DMS114 treated with DMSO at 0.1 percent for 48 hours (cell line): ENCODE measurements around the gene PIM1.
A peak's percentile ranks its signal among the peaks of the same experiment; 100 is the strongest.

Source experiments
- DNase-seq: peaks from one replicate; lab custom pipeline; 2025; ENCODE audit not compliant: unreplicated experiment; lab: John Stamatoyannopoulos, UW

Gene PIM1

DNA sequence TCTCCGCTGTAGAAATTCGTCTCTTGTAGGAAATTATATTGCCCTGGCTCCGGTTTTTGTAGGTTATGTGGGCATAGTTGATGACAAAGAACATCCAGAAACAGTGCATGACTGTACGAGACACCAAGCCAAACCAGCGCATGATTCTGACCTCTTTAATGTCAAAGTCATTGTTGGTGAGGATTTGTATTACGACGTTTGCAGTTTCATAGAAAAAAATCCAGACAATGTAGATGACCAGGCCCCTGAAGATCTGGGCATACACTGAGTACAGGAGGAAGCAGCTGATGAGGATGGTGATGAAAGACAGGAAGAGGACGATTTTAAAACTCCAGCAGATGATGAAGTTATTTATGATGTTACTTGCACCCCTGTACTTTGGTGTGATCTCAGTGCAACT lies 48.6 kb downstream of the PIM1 start:
- DNase-seq, result no peak

DNA sequence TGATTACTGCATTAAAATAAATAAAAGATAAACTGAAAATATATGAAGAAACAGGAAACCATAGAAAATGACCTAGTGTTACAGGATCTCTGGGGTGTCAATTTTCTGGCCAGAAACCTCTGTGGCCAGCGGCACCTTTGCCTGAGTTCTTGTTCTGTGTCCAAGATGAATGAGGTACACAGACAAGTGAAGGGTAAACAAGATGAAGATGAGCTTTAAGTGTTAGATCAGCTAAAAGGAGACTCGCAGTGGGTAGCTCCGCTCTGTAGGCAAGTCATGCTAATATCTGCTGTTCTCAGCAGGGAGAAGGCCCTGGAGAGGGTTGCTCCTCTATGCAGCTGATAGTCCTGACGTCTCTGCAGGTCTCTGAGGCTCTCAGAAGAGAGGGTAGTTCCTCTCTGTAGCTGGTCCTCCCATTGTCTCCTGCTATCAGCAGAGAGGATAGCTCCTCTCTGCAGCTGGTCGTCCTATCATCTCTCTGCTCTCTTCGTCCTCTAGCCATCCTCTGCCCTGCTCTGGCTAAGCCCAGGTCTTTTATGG lies 51.7 kb downstream of the PIM1 start:
- DNase-seq, result no peak

DNA sequence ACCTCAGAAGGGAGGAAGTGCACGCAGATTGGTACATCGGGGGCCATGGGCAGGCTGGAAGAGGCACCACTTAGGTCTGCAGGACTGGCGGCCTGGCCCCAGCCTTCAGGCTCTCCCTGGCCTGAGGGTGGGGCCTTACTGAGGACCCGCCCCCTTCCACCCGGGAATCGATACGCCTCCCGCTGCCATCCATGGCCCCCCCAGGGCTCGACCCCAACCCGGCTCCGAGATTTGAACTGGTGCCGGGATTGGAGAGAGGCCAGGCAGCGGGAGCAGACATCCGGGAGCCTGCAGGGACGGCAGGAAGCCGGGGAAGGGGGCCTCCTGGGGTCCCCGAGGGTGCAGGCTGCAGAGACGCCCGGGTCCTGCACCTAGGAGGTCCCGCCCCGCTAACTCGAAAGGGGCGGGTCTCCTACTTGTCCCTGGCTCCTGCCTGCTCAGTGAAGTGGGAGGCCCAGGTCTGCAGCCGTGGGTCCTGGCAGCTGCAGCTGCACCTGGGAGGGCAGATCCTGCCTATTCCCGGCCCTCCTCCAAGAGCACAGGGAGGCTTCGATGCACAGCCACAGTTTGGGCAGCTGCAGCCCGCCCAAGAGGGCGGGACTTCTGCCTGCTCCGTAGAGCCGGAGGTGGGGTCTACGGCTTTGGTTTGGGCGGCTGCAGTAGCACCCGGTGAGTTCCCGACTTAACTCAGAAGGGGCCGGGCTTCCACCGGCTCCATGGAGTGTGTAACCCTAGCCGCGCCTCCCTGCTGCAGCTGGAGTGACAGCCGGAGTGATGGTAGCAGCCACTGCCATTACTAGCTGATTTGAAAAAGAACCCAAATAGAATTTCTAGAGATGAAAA lies 52.4 kb downstream of the PIM1 start:
- peak; percentile 95 for DNase-seq

DNA sequence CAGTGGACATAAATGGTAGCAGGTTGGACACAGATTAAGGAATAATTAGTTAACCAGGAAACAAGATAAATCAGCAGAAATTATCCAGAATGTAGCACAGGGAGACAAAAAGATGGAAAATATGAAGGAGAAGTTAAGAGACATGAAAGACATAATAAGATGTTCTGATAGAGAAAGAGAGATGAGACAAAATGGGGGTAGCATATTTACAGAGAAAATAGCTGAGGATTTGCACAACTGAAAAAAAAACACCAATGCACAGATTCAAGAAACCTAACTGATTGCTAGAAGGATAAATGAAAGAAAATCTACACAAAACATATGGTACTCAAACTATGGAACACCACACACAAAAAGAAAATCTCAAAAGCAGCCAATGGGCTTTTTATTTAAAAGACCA lies 53.0 kb downstream of the PIM1 start:
- DNase-seq, result no peak
